Measurements from ENCODE around the gene REEP1.
"Not testable (repeated sequence)": the region's sequence is repeated elsewhere in the genome, so short reads cannot be mapped to it uniquely, and the experiment has no call there.

Gene REEP1

DNA sequence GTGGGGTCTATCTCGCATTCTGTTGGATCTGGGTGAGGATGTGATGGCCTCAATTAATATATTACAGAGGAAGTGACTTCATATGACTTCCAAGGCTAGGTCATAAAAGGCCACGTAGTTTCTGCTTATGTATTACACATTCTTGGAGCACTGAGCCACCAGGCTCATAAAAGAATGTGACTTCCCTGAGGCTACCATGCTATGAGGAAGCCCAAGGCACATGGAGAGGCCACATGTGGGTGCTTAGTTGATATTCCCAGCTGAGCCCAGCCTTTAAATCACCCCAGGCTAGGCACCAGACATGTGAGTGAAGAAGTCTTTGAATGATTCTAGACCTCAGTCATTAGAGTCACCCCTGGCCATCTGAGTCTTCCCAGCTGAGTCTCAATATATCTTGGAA, 13.3 kb upstream of the REEP1 start:
- no peak for DNase-seq (ENCODE audit: low read depth, low spot score)
- H3K4me3 ChIP-seq (ENCODE audit: low read length) = no peak overlapping the region

DNA sequence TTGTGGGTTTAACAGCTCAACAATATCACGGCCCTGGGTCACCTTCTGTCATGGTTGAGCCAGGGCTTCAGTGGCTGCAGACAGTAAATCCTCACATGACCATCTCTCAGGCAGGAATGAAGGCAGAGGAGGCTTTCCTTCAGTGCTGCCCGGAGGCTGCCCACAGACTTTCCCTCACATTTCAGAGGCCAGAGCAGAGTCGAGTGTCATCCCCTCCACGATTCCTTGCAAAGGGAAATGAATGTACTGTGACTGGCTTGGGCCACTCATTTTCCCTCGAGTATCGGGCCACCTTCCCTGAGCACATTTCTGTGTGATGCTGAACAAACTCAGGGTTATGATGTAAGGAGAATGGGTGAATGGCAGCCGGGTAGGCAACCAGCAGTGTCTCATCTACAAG, 10.0 kb upstream of the REEP1 start:
- no peak for DNase-seq (ENCODE audit: low read depth, low spot score)

DNA sequence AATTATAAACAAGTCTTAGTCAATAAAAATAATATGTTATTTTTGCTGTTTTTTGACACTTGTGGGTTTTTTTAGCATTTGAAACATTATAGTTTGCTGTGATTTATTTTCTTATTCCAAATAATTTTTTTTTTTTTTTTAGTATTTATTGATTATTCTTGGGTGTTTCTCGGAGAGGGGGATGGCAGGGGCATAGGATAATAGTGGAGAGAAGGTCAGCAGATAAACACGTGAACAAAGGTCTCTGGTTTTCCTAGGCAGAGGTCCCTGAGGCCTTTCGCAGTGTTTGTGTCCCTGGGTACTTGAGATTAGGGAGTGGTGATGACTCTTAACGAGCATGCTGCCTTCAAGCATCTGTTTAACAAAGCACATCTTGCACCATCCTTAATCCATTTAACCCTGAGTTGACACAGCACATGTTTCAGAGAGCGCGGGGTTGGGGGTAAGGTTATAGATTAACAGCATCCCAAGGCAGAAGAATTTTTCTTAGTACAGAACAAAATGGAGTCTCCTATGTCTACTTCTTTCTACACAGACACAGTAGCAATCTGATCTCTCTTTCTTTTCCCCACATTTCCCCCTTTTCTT, 8.5 kb upstream of the REEP1 start:
- not testable (repeated sequence) for H3K4me3 ChIP-seq (ENCODE audit: low read length); DNase-seq (ENCODE audit: low read depth, low spot score)

More for the DNA sequence above, 10.0 kb upstream of the REEP1 start:
- H3K4me3 ChIP-seq (ENCODE audit: low read length) = no peak overlapping the region

DNA sequence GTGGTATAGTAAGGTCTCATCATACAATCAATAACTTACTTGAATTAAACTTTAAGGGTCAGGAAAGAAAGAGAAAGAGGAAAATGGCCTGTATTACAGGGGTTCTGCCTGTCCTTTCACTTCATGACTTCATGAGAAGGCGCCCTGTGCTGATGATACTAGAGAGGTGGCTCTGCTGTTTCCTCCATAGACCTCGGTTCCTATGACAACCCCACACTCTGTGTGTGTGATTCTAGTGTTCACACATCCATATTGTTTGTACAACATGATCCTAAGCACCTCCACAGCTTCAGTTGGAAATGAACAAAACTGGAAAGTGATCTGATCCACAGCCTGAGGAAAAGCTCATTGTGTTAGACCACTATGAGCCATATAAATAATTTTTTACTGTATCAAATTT, 7.0 kb upstream of the REEP1 start:
- DNase-seq (ENCODE audit: low read depth, low spot score) = no peak
- H3K4me3 ChIP-seq (ENCODE audit: low read length) = no peak overlapping the region

DNA sequence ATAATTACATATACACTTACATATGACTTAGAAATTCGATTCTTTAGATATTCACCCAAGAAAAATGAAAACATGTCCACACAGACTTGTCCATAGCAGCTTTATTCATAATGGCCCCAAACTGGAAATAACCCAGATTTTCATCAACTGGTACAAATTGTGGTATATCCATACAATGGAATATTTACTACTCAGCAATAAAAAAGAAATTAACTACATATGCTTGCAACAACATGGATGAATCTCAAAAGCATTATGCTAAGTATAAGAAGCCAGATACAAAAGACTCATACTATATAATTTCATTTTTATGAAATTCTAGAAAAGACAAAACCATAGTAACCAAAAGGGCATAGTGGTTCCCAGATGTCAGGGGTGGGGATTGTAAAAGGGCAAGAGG, 5.1 kb upstream of the REEP1 start:
- no peak overlapping the region for H3K4me3 ChIP-seq (ENCODE audit: low read length)
- DNase-seq (ENCODE audit: low read depth, low spot score) = no peak

DNA sequence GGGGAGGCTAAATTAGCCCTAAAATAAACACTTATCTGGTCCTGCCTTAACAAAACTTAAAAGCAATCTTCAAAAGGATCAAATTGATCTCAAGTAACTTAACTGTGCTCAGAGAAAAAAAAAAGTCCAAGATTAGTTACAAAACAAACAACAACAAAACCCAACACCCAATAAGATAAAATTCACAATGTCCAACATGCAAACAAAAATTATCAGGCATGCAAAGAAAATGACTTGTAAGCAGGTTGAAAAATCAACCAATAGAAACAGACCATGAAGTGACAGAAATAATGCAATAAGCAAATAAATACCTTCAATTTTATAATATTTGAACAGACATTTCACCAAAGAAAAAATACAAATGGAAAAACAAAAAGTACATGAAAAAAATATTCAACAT, 4.0 kb upstream of the REEP1 start:
- H3K4me3 ChIP-seq (ENCODE audit: low read length) = no peak overlapping the region
- no peak for DNase-seq (ENCODE audit: low read depth, low spot score)

DNA sequence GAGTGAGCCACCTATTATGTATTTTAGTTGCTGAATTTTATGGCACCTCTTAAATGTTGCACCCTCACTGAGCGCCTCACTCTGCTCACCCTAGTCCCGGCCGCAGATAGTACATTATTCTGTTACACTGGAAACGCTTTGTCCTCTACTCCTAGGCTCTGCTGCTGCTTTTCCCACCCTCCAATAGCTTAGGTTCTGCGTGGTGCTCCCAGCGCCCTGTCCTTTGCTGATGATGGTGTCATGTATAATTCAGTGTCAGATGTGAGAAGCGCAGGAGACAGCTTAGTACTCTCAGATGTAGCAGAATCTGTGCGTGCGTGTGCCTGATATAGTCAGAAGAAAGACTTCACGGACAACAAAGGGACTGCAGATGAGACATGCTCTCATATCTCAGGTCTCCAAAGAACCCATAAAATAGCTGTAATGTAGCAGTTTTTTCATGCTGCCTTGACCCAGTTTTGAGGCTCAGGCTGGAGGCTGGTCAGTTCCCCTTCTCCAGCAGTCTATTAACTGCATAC, 1.4 kb upstream of the REEP1 start:
- no peak overlapping the region for H3K4me3 ChIP-seq (ENCODE audit: low read length)
- no peak for DNase-seq (ENCODE audit: low read depth, low spot score)

DNA sequence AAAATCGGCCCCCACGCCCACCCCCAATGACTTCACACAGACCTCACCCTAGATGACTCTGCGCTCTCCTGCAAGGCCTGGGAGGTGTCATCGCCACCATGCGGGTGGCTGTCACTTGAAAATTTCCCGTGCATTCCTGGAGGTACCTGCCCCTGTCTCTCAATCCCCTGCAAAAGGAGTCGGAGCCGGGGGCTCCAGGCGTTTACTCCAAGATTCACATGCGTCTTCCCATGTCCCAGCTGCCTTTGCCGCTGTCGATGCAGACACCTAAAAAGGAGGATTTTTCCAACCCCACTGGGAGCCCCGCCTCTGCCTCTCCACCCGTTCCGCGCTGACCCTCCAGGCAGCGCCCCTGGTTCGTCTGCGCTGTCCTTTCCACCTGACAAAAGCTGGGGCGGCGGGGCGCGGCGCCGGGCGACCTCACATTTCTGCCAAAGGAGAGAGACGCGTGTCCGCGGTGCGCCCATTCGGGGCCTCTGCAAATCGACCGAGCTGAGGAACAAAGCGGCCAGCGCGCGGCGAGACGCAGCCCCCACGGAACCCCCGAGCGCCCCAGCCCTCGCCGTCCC, 667 bp downstream of the REEP1 start:
- DNase-seq (ENCODE audit: low read depth, low spot score) = no peak
- H3K4me3 ChIP-seq (ENCODE audit: low read length) = no peak overlapping the region; the same call in none of the 2 replicates

DNA sequence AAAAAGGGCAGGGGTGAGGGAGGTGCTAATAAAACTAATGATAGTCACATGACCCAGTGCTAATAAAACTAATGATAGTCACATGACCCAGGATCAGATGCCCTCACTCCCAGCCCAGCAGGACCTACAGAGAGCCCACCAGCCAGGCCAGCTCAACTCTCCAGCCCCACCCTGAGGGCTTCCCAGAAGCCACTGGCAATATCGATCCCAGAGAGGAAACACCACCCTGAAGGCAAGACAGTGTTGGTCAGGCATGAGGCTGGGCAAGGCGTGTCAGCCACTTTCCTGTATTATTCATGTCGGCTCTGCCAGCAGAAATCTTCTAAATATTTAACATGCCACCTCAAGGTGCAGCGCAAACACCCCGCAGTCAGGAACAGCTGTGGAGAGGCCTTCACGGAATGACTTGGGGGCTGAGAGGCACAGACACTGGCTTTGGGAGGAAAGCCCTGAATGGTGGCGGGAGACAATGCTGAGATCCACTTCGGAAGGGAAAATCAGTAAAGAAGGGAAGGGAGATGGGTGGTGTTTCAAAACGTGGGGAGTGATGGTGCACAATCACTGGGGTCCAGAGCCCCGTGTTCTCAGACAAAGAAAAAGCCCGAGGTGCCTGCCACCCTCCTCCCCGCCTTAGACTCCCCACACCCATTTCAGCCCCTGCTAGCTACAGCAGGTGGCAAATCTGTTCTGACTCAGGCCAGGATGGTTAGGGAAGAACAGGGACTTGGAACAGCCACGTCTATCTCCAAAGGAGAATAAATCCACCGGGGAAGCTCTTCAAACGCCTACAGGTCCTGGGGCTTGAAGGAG, 1.4 kb downstream of the REEP1 start:
- H3K4me3 ChIP-seq (ENCODE audit: low read length) = no peak overlapping the region
- DNase-seq (ENCODE audit: low read depth, low spot score) = no peak

DNA sequence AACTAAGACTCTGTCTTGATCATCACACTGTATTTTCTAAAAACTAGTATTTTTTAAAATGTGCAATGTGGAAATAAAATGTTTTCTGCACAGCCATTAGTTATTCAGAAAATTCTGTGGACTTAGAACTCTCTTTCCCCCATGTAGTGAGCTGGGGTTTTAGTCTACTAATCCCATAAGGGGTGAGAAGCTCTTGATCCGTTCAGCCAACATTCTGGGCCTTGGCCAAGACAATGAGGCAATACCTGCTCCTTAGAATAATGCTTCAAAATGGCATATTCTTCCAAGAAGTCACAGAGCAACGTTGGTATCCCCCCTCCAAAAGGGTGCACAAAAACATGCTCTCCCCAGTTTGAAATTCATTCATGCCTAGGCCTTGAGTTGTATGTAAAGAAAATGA, 4.0 kb downstream of the REEP1 start:
- no peak for DNase-seq (ENCODE audit: low read depth, low spot score)
- no peak overlapping the region for H3K4me3 ChIP-seq (ENCODE audit: low read length)

DNA sequence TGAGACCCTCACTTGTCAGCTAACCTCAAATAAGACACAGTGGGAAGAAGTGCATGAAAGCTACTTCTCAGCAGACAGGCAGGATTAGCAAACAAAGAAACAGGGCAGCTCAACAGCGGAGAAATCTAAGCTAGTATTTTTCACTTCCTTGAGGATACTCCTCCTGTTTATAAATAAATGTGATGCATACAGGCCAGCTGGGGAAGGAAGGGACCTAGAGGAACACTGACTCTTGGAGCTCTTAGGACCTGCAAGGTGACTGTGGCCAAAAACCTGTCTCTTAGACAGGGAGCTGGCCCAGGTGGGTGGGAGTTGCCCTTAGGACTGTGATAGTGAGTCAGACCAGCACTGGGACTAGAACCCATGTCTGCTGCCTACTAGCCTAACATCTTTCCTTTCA, 4.8 kb downstream of the REEP1 start:
- no peak for DNase-seq (ENCODE audit: low read depth, low spot score)

DNA sequence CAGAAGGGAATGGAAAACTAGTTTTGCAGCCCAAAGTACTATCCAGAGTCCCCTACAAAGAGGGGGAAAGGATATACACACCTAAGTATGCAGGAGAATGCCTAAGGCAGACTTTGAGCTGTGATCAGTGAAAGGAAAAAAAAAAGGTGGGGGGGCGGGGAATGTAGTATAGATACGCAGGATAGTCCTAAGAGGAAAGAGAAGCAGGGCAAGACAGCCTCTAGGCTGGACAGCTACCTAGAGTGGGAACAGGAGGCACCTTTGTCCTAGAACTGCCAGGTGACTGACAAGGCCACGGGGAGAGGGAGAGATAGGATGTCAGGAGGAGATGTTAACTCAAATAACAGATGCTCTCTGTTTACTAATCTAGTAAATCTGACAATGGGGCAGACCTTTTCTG, 6.0 kb downstream of the REEP1 start:
- DNase-seq (ENCODE audit: low read depth, low spot score) = no peak
- no peak overlapping the region for H3K4me3 ChIP-seq (ENCODE audit: low read length)

More for the DNA sequence above, 4.8 kb downstream of the REEP1 start:
- no peak overlapping the region for H3K4me3 ChIP-seq (ENCODE audit: low read length)

DNA sequence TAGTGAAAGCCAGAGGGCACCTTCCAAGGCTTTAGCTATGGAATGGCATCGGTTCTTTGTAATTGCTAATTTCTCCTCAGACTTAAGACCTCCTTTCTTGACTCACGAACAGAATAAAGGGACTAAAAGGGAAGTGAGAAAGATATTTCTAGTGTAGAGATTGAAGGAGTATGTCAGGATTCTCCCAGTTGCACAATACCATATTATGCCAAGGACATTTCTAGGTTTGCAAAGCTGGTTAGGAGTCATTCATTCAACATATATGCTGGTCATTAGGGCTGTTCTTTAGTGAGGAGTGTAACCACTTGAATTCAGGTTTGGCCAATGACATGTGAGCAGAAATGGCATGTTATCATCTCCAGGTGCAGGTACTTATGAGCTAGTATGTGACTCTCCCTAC, 7.4 kb downstream of the REEP1 start:
- H3K4me3 ChIP-seq (ENCODE audit: low read length) = no peak overlapping the region
- DNase-seq (ENCODE audit: low read depth, low spot score) = no peak

DNA sequence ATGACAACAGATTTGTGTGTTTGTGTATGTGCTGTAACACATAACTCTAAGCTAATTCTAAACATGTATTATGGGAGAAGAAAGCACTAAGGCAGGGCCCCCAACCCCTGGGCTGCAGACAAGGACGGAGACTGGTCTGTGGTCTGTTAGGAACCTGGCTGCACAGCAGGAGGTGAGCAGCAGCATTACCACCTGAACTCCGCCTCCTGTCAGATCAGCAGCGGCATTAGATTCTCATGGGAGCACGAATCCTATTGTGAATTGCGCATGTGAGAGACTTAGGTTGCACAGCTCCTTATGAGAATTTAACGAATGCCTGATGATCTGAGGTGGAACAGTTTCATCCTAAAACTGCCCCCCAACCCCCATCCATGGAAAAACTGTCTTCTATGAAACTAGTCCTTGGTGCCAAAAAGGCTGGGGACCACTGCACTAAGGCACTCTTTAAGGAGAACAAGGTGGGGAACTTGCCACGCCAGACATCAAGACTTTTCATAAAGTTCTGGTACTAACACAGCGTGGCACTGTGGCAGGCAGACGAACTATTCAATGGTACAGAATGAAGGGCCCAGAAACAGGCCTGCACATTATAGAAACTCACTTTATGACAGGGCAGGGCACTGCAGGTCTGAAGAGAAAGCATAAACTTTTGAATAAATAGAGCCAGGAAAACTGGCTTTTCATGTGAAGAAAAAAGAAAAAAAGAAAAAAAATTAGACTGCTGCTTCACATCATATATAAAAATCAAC, 14.0 kb downstream of the REEP1 start:
- DNase-seq (ENCODE audit: low read depth, low spot score) = no peak
- no peak overlapping the region for H3K4me3 ChIP-seq (ENCODE audit: low read length)

DNA sequence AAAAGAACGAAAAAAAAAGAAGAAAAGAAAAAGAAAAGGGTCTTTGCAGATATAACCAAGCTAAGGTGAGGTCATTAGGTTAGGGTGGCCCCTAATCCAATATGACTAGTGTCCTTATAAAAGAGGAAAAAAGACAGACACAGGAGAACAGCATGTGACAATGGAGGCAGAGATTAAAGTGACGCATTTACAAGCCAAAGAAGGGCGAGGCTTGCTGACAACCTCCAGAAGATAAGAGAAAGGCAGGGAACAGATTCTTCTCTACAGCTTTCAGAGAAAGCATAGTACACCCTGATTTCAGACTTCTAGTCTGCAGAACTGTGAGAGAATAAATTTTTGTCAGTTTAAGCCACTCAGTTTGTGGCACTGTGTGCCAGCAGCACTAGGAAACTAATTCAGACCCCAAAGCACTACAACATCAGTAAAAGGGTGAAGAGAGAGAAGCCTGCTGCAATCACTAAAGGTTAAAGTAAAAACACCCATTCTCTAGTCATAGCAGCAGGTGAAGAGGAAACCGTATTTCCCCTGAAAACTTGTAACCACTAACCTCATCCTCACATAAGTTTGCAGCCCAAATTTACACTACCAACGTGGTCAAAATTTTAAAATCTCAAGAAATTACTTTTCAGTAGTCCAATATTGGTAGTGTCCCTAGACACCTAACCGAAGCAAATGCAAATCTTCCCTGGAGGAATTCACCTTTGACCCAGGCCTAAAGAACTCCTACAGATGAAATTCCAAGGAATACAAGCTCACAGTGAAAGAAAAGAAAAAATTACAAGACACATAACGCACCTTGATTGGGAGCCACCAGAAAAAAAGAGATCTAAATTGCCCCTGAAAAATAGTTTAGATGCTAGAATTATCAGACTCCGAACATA, 17.5 kb downstream of the REEP1 start:
- H3K4me3 ChIP-seq (ENCODE audit: low read length) = no peak overlapping the region
- peak; percentile 10 for DNase-seq (ENCODE audit: low read depth, low spot score)

DNA sequence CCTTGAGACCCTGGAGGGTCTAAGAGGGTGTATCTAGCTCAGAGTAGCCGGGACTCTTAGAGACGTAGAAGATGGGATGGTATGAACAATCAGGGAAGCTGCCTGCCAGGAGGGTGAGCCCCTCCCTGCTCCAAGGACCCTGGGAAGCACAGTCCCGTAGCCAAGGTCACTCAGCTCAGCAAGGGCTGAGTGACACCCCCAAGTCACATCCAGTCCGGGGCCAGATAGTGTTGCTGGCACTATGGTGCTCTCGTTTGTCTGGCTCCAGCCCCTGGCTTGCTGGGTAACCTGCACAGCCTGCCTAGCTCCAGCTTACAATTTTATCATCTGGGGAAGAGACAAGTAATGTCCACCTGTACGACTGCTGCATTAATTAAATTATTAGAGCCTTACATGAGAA, 22.3 kb downstream of the REEP1 start:
- H3K4me3 ChIP-seq (ENCODE audit: low read length) = no peak overlapping the region
- no peak for DNase-seq (ENCODE audit: low read depth, low spot score)

DNA sequence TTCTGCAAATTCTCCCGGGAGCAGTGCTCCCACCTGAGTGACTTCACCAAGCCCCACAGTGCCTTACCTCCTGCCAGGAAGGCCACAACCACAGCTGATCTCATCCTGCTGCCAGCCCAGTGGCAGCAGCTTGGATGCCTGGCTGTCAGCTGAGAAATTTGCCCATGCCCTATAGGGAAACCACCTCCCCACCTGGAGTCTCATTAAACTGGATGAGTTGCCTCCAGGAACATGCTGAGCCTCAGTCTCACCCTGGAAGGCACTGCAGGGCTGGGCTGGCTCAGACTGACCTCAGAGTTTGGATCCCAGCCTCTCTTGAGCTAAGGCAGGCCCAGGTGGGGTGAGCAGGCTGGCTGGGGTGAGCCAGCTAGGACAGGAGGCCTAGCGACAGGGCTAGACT, 23.3 kb downstream of the REEP1 start:
- DNase-seq (ENCODE audit: low read depth, low spot score) = no peak
- H3K4me3 ChIP-seq (ENCODE audit: low read length) = no peak overlapping the region

DNA sequence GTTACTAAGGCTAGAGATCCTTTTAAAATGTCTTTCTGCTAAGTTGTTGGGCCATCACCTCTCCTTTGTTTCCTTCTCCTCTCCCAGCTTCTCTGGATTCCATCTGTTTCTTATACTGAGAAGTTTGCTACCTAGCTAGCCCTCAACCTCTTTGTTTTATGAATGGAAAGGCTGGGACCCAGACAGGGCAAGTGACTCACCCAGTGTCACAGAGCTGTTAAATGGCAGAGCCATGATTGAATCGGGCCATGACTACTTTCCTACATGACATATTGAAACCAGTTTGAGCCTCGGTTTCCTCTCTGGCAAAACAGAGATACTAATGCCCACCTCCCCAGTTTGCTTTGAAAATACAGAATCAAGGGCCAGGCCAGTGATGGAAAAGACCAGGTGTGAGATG, 24.1 kb downstream of the REEP1 start:
- H3K4me3 ChIP-seq (ENCODE audit: low read length) = no peak overlapping the region

DNA sequence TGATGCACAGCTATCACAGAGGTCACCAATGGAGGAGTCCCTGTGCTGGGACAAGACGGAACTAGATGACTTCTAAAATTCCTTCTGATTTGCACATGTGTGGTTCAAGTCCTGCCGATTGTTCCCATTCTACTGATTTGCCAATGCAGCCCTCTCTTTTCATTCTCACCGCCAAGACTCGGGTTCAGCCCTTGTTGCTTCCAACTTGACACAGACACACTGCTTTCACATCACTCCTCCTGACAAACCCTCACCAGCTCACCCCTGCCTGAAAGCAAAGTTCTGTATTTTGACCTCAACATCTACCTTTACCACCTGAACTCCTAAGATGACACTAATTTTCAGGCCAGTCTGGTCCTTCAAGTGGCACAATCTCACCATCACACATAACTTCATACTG, 25.5 kb downstream of the REEP1 start:
- no peak overlapping the region for H3K4me3 ChIP-seq (ENCODE audit: low read length)
- DNase-seq (ENCODE audit: low read depth, low spot score) = no peak

More for the DNA sequence above, 24.1 kb downstream of the REEP1 start:
- no peak for DNase-seq (ENCODE audit: low read depth, low spot score)

Measured in Jurkat, Clone E6-1 (cell line).